ENCODE measurements around the gene AK5.

DNA sequence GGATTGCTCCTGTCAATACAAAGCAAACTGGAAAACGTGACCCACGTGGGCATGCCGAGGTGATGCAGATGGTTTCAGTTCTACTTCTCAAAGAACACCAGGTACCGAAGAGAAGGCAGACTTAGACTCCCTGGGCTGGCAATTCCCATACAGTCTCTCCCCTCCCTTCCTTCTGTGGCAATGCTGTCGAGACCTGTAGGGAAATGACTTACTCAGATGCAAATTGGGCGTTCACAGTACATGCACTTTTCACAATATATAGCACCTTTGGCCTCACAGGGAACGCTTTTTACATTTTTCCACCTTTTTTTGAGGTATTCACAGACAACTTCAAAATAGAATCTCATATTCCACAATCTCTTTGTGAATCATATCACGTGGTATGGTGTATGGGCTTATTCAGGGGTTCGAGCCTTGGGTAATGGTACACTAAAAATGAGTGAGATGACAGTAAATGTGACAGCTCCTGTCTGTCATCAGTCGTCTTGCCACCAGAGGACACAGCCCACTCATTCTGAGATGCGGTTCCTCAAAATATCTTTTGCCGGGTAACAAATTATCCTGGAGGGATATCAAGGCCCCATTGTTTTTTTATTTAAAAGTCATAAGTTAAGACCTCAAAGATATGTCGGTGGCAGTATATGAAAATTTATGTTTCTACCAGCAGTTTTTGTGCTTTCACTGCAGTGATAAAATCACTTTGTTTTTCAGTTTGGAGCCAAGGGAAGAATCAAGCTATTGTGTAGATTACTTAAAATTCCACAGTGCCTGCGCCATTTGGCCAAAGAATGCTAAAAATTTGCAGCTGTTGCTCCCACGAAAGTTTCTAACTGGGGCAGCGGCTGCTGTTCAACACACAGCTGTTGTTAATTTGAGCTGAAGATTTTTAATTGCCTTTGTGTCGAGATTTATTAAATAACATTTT, 232.3 kb downstream of the AK5 start:
- TF ChIP-seq, protein P1, sequence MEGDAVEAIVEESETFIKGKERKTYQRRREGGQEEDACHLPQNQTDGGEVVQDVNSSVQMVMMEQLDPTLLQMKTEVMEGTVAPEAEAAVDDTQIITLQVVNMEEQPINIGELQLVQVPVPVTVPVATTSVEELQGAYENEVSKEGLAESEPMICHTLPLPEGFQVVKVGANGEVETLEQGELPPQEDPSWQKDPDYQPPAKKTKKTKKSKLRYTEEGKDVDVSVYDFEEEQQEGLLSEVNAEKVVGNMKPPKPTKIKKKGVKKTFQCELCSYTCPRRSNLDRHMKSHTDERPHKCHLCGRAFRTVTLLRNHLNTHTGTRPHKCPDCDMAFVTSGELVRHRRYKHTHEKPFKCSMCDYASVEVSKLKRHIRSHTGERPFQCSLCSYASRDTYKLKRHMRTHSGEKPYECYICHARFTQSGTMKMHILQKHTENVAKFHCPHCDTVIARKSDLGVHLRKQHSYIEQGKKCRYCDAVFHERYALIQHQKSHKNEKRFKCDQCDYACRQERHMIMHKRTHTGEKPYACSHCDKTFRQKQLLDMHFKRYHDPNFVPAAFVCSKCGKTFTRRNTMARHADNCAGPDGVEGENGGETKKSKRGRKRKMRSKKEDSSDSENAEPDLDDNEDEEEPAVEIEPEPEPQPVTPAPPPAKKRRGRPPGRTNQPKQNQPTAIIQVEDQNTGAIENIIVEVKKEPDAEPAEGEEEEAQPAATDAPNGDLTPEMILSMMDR (conservative IDR thresholded peaks at IDR 0.05 in 1 of 2, IDR thresholded peaks at IDR 0.05 in 1 of 2; ENCODE audit: extremely low read depth in 1 of 2, insufficient read depth in 1 of 2, low read depth in 1 of 2, low read length in 2 of 2): no peak
- TF ChIP-seq EZH2 (IDR thresholded peaks at IDR 0.05; ENCODE audit: borderline replicate concordance, low read length): no peak

Measured in mammary epithelial cell (primary cell).